Stimulated activated CD8-positive, alpha-beta memory T cell treated with anti-CD3 and anti-CD28 coated beads, Interleukin-15, amount 100 ng/mL, for 1 hour (primary cell): ENCODE data around the gene VAV1.
"Not testable (repeated sequence)": the region's sequence is repeated elsewhere in the genome, so short reads cannot be mapped to it uniquely, and the experiment has no call there.

Experiments used
- DNase-seq: peaks from one replicate; pipeline ENCODE4 v3.0.0-alpha.2; 2020; ENCODE audit warnings: low read depth

The VAV1 gene

GRCh38 chr19:6761053-6761676 lies 11.3 kb upstream of the VAV1 start:
- DNase-seq = no peak

DNA sequence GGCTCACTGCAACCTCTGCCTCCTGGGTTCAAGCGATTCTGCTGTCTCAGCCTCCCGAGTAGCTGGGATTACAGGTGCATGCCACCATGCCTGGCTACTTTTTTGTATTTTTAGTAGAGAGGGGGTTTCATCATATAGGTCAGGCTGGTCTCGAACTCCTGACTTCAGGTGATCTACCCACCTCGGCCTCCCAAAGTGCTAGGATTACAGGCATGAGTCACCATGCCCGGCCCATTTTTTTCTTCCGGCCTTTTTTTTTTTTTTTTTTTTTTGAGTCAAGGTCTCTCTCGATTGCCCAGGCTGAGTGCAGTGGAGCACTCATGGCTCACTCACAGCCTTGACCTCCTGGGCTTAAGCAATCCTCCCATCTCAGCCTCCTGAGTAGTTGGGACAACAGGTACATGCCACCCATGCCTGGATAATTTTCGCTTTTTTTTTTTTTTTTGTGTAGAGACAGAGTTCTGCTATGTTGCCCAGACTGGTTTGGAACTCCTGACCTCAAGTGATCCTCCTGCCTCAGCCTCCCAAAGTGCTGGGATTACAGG lies 10.2 kb upstream of the VAV1 start:
- not testable (repeated sequence) for DNase-seq

DNA sequence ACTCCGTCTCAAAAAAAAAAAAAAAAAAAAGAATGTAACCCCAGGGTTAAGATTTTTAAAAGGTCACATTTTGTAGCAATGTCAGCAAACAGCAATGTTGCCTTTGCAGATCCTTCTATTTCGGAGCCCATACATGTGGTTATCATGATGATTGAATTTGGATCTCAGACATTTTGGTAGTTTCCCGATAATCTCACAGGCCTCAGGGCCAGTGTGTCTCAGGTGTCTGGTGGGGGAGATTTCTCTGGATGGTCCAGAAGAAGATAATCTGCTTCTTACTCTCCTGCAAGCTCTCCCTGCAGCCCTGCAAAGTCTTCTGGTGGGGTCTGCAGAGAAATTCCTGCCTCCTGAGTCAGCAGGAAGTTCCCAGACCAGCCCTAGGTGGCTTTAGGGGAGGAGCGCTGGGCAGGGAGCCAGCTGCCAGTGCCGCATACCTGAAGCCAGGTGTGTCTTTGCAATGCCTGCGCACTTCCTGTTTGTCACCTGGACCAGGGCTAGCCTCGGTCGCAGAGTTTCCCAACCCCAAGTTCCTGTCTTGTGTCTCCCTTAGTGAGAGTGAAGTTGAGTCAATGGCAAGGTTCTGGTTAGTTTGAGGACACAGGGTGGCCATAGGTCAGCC lies 6.7 kb upstream of the VAV1 start:
- DNase-seq = no peak

- DNase-seq = no peak
Observed at GRCh38 chr19:6766357-6767080, 6.0 kb upstream of the VAV1 start.

- no peak for DNase-seq
Observed at GRCh38 chr19:6767081-6767356, 5.5 kb upstream of the VAV1 start.

DNA sequence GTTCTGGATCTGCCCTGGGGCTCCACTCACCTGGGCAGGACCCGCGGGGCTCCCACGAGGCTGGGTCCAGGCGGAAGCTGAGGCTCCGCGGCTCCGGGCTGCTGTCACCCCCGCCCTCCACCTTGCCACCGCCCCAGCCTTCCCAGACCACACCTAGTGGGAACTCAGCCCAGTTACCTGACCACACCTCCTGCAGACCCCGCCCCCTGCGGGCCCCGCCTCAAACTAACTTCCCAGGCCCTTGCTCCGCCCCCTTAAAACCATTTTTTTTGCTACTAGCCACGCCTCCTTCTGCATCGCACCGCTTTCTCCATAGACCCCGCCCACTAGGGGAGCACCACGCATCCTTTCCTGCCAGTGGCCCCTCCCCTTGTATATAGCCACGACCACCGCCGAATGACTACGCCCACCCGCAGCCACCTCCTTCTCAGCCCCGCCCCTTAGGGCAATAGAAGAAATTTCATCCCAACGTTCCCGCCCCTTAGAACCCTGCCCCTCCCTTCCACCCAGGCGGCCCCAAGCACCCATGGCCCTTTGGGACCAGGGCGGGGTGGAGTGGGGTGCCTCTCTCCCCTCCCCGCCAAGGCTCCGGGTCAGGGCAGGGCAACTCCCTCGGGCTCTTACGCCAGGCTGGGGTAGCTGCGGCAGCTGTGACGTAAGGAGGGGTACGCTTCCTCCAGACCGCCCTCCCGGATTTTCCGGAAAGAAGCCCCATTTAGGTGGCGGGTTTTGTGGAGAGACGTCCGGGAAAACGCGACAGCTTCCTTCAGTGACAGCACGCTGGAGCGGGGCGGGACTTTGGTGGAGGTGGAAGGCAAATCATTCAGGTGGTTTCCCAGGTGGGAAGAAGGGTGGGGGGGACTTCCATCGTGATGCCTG lies 4.9 kb upstream of the VAV1 start, which contains the start of gene SH2D3A:
TSS of gene SH2D3A (minus strand) at position 79 of the 879 bp plus-strand sequence. CDS start 3,687 bp downstream, outside the sequence.
- peak; percentile 87 for DNase-seq

DNA sequence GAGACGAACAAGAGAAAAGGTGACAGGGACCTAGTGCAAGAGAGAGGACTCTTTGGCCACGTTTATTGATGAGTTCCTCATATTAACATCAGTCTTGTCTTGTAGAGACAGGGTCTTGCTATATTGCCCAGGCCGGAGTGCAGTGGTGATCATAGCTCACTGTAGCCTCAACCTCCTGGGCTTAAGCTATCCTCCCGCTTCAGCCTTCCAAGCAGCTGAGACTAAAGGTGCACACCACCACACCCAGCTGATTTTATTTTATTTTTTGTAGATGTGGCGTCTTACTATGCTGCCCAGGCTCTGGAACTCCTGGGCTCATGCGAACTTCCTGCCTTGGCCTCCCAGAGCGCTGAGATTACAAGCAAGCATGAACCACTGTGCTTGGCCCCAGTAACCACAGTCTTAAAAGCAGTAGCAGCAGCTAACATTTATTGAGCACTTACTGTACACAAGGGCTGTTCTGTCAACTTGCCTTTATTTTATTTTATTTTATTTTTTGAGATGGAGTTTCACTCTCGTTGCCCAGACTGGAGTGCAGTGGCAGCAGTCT lies 4.2 kb upstream of the VAV1 start:
- DNase-seq = no peak

- DNase-seq = no peak
Observed at GRCh38 chr19:6769006-6769619, 3.4 kb upstream of the VAV1 start.

- not testable (repeated sequence) for DNase-seq
Observed at GRCh38 chr19:6771648-6772027, 870 bp upstream of the VAV1 start.

GRCh38 chr19:6772866-6773322 lies 386 bp downstream of the VAV1 start:
- no peak for DNase-seq

DNA sequence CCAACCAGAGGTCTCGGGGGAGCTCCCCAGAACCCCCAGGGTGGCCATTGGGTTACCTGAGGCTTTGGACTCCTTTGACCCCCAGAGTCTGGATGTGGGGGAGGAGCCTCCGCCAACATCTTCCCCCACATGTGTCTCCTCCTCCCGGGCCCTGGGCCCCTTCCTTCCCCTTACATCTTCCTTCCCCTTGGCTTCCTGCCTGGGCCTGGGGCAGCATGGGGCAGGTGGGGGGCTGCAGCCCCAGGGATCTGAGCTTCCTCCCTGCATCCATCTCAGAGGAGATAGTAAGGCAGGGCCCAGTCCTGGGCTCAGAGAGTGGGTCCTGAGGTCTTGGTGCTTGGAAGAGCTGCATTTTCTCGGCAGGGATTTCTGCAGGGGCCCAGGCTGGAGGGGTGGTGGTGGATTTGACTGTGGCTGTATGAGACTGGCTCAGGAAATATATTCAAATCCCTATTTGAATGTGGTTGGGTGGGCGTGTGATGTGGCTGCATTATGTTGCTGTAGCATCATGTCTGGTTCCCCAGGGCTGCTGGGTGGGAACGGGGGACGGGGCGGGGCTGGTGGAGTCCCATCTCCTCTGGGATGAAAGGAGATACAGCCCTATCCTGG lies 919 bp downstream of the VAV1 start:
- DNase-seq = no peak

- DNase-seq = no peak
Observed at GRCh38 chr19:6774821-6775707, 2.6 kb downstream of the VAV1 start.

DNA sequence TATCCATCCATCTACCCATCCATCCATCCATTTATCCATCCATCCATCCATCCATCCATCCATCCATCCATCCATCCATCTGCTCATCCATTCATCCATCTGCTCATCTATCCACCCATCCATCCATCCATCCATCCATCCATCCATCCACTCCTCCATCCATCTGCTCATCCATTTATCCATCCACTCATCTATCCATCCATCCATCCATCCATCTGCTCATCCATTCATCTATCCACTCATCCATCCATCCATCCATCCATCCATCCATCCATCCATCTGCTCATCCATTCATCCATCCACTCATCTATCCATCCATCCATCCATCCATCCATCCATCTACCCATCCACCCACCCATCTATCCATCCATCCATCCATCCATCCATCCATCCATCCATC lies 3.5 kb downstream of the VAV1 start:
- not testable (repeated sequence) for DNase-seq

GRCh38 chr19:6776999-6777398 lies 4.5 kb downstream of the VAV1 start:
- DNase-seq = no peak

DNA sequence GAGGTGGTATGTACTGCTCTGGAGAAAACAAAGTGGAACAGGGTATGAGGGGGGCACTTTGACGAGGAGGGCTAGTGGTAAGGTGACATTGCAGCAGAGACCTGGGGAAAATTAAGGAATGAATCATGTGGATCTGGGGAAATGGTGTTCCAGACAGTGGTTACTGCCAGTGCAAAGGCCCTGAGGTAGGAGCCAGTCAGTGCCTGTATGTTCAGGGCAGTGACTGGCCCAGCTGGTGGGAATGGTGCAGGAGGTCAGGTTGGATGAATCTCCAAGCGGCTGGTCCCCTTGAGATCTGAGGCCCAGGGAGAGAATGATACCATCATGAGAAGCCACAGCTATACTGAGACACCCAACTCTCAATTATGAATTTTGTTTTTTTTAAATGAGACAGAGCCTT lies 4.9 kb downstream of the VAV1 start:
- no peak for DNase-seq

GRCh38 chr19:6778386-6778785 lies 5.9 kb downstream of the VAV1 start:
- no peak for DNase-seq

DNA sequence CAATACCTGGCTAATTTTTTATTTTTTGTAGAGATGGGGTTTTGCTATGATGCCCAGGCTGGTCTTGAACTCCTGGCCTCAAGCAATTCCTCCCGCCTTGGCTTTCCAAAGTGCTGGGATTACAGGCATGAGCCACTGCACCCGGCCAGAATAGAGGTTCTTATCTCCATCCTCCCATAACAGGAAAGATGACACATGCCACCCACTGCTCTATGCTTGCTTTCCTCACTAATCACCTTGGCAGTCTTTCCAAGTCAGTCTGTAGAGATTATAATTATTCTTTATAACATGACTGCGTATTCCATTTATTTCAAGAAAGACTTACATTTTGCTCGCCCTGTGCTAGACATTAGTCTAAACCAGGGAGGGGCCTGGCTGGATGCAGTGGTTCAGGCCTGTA lies 6.7 kb downstream of the VAV1 start:
- DNase-seq = no peak

DNA sequence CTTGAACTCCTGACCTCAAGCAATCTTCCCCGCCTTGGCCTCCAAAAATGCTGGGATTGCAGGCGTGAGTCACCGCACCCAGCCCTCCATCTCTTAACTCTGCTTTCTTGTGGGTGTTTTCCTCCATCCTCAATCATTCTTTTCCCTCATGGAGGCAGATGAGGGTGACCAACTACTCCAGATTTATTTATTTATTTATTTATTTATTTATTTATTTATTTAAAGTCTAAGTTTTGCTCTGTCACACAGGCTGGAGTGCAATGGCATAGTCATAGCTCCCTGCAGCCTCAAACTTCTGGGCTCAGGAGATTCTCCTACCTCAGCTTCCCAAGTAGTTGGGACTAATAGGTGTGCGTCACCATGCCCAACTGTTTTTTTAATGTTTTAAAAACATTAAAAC lies 14.9 kb downstream of the VAV1 start:
- no peak for DNase-seq

DNA sequence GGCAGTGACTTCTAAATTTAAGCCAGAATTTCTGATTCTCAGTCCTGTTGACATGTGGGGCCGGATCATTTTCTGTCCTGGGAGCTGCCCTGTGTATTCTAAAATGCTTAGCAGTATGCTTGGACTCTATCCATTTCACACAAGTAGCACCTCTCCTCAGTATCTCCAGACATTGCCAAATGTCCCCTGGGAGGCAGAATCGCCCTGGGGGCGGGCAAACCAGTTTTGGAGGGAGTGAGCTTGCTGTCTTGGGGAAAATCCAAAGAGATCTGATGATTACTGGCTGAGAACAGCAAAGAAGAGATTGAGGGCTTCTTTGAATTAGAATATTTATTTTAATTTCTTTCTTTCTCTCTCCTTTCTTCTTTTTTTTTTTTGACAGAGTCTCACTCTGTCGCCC lies 16.4 kb downstream of the VAV1 start:
- DNase-seq = no peak
